KOPT-K1 (cell line): ENCODE measurements around the gene DYDC2.
A peak's percentile ranks its signal among the peaks of the same experiment; 100 is the strongest.

Experiments used
- H3K27ac ChIP-seq: fragments of 200-600 bp; sonication (generic); 2 replicates; pipeline ENCODE4 v1.5.1; 2016; ENCODE audit warnings: antibody characterized with exemption, mild to moderate bottlenecking, low read depth, low read length; ENCODE audit not compliant: poor library complexity, severe bottlenecking
- H3K36me3 ChIP-seq: fragments of 200-600 bp; sonication (generic); 2 replicates; pipeline ENCODE4 v1.5.1; 2017; ENCODE audit warnings: antibody characterized with exemption, mild to moderate bottlenecking, low read length, moderate library complexity; ENCODE audit not compliant: insufficient read depth
- H3K9me3 ChIP-seq: fragments of 200-600 bp; sonication (generic); 2 replicates; pipeline ENCODE4 v1.5.1; 2017; ENCODE audit warnings: antibody characterized with exemption, low read length, mild to moderate bottlenecking; ENCODE audit not compliant: insufficient read depth, poor library complexity, severe bottlenecking

Gene DYDC2

GRCh38 chr10:80397014-80397413, 40.4 kb downstream of the DYDC2 start:
- no peaks in the 10 kb centered on the region for H3K36me3 ChIP-seq
- no peaks in the 10 kb centered on the region for H3K9me3 ChIP-seq
- no peak overlapping the region for H3K27ac ChIP-seq

GRCh38 chr10:80400136-80400804, 43.7 kb downstream of the DYDC2 start:
- H3K27ac ChIP-seq = no peak overlapping the region
- H3K9me3 ChIP-seq = no peaks in the 10 kb centered on the region

GRCh38 chr10:80405035-80405434, 48.5 kb downstream of the DYDC2 start:
- H3K27ac ChIP-seq = no peak overlapping the region
- no peaks in the 10 kb centered on the region for H3K9me3 ChIP-seq
- H3K36me3 ChIP-seq = no peaks in the 10 kb centered on the region

More at GRCh38 chr10:80400136-80400804, 43.7 kb downstream of the DYDC2 start:
- no peaks in the 10 kb centered on the region for H3K36me3 ChIP-seq

GRCh38 chr10:80405626-80406025, 49.0 kb downstream of the DYDC2 start:
- H3K9me3 ChIP-seq = no peaks in the 10 kb centered on the region
- no peaks in the 10 kb centered on the region for H3K36me3 ChIP-seq
- H3K27ac ChIP-seq = no peak overlapping the region

GRCh38 chr10:80406204-80406603, 49.6 kb downstream of the DYDC2 start:
- Histone ChIP-seq H3K36me3 (no peaks in the 10 kb centered on the region), H3K27ac (no peak overlapping the region), H3K9me3 (no peaks in the 10 kb centered on the region)

GRCh38 chr10:80407812-80408241, 51.2 kb downstream of the DYDC2 start:
- no peaks in the 10 kb centered on the region for H3K9me3 ChIP-seq
- peak overlapping the region; percentile 55 for H3K27ac ChIP-seq
- no peaks in the 10 kb centered on the region for H3K36me3 ChIP-seq

- Histone ChIP-seq H3K9me3 (no peaks in the 10 kb centered on the region), H3K36me3 (no peaks in the 10 kb centered on the region), H3K27ac (peak within 1 kb of the TSS; percentile 55)
Observed at GRCh38 chr10:80408242-80409101, 51.9 kb downstream of the DYDC2 start, which contains the start of gene PRXL2A. PRXL2A (plus strand) TSS chr10:80408551; CDS start chr10:80420468, 11,917 bp downstream.

- peak overlapping the region; percentile 55 for H3K27ac ChIP-seq
- H3K9me3 ChIP-seq = no peaks in the 10 kb centered on the region
- H3K36me3 ChIP-seq = no peaks in the 10 kb centered on the region
Observed at GRCh38 chr10:80409121-80409520, 52.5 kb downstream of the DYDC2 start.

GRCh38 chr10:80410122-80410521, 53.5 kb downstream of the DYDC2 start:
- Histone ChIP-seq H3K27ac (no peak overlapping the region), H3K36me3 (no peaks in the 10 kb centered on the region), H3K9me3 (no peaks in the 10 kb centered on the region)

GRCh38 chr10:80410578-80411145, 54.1 kb downstream of the DYDC2 start:
- no peaks in the 10 kb centered on the region for H3K36me3 ChIP-seq
- H3K9me3 ChIP-seq = no peaks in the 10 kb centered on the region
- no peak overlapping the region for H3K27ac ChIP-seq

- Histone ChIP-seq H3K36me3 (no peaks in the 10 kb centered on the region), H3K9me3 (no peaks in the 10 kb centered on the region), H3K27ac (no peak overlapping the region)
Observed at GRCh38 chr10:80411267-80411668, 54.7 kb downstream of the DYDC2 start.

GRCh38 chr10:80411681-80412220, 55.2 kb downstream of the DYDC2 start:
- no peaks in the 10 kb centered on the region for H3K9me3 ChIP-seq
- H3K27ac ChIP-seq = no peak overlapping the region
- H3K36me3 ChIP-seq = no peaks in the 10 kb centered on the region

GRCh38 chr10:80412486-80412885, 55.9 kb downstream of the DYDC2 start:
- Histone ChIP-seq H3K36me3 (no peaks in the 10 kb centered on the region), H3K9me3 (no peaks in the 10 kb centered on the region), H3K27ac (no peak overlapping the region)

GRCh38 chr10:80413271-80413996, 56.9 kb downstream of the DYDC2 start:
- no peak overlapping the region for H3K27ac ChIP-seq
- H3K36me3 ChIP-seq = no peaks in the 10 kb centered on the region
- no peaks in the 10 kb centered on the region for H3K9me3 ChIP-seq
